Right cardiac atrium (tissue), 5 donors: ENCODE results near the gene SCFD2. TPM values are rescaled to one million over a fixed set of nuclear protein-coding genes. Genes with fewer than 3 reads are reported as not detected.

Experiments used
- ATAC-seq, 2 donors: fragments of 200-7000 bp; cut with Tn5 transposase; one replicate each; pipeline versions ENCODE4 v1.8.0 to v1.9.1; 2020; ENCODE audit warnings: moderate library complexity in 2 of 2, mild to moderate bottlenecking in 1 of 2
- DNase-seq, 3 donors: peaks; one replicate each; pipeline ENCODE4 v3.0.0-alpha.2; 2020
- H3K27ac ChIP-seq: one replicate; pipeline ENCODE4 v1.5.1; 2013; ENCODE audit warnings: mild to moderate bottlenecking, low read length, control low read depth, moderate library complexity
- H3K27me3 ChIP-seq: one replicate; pipeline ENCODE4 v1.6.1; 2013; ENCODE audit not compliant: control insufficient read depth, insufficient read depth
- H3K4me1 ChIP-seq: one replicate; pipeline ENCODE4 v1.6.1; 2013; ENCODE audit warnings: low read length; ENCODE audit not compliant: control insufficient read depth, insufficient read depth
- H3K4me3 ChIP-seq: one replicate; pipeline ENCODE4 v1.5.1; 2013; ENCODE audit warnings: low read length, control low read depth
- H3K9me3 ChIP-seq: one replicate; pipeline ENCODE4 v1.6.1; 2013; ENCODE audit warnings: low read length; ENCODE audit not compliant: control insufficient read depth
- WGBS: extraction: QIAGEN DNeasy Blood & Tissue Kit; methylation state at CpG from one replicate; pipeline ENCODE4 v1.1.7; 2013; 5-methylcytosine and 5-hydroxymethylcytosine counted together
- intact Hi-C, 4 donors: fragments of 100-400 bp; cut with DNase I; formaldehyde crosslinking; loops; one replicate each; pipeline versions ENCODE4 v1.11.0 to v1.14.0; 2022 to 2023
- polyA plus RNA-seq: library from polyadenylated mRNA; stranded (reverse); fragments of 200-250 nt; gene quantifications from one replicate; pipeline ENCODE4 v1.2.3, GENCODE V29; 2013
- total RNA-seq, 4 donors: library from RNA; stranded (reverse); fragmentation: NEBNext Ultra II Directional; extraction: Animal tissue kit (Norgen Biotek cat#: 25700); gene quantifications; one replicate each; pipeline ENCODE4 v1.2.1, GENCODE V29; 2021
- donor health status: healthy with polysubstance abuse.
- donor health status: DM: no; HTN: yes; CAD: no.
- donor health status: DM: no; HTN: no; CAD: no.
- donor health status: DM: no; HTN: yes; CAD: no; lungs with severe emphysema.
- donor health status: DM: yes; HTN: yes; CAD: no.

Gene SCFD2
- total and polyA plus RNA-seq, 5 donors: 4.5 to 11.1 (median 10.1) TPM

DNA sequence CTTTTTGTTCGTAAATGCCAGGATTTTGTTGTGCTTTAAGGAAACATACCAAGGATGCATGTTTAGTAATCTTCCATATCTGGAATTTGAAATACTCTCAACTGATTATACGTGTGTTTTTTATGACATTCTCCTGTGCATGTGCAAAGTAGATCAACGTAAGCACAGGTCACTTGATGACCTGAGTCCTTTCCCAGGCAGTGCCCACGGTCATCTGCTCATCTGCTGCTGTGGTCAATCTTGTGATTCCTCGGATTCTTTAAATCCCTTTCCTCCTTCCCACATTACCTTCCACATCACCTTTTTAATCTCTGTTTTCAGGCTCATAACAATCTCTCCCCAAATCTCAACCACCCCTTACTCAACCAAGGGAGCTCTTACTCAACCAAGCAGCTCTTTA lies 399.7 kb downstream of the SCFD2 start:
- Histone ChIP-seq H3K4me1 (peaks cover 2% of the 10 kb centered on the region), H3K9me3 (no peaks in the 10 kb centered on the region), H3K27me3 (no peaks in the 10 kb centered on the region), H3K4me3 (no peak overlapping the region), H3K27ac (no peak overlapping the region)
- ATAC-seq: no peak
- DNase-seq: no peak
- intact Hi-C loops: no loop called here
- WGBS: 97% methylated on average over 5 of the region's 5 CpGs

- Histone ChIP-seq H3K27me3 (no peaks in the 10 kb centered on the region), H3K4me1 (peaks cover 2% of the 10 kb centered on the region), H3K27ac (no peak overlapping the region), H3K4me3 (no peak overlapping the region), H3K9me3 (no peaks in the 10 kb centered on the region)
- ATAC-seq: no peak
- intact Hi-C loops: no loop called here
- 93% methylated on average over 4 of the region's 4 CpGs for WGBS
- DNase-seq: no peak
Measured at GRCh38 chr4:52964561-52965101, 401.2 kb downstream of the SCFD2 start.

- H3K4me1 ChIP-seq: peaks cover 2% of the 10 kb centered on the region
- H3K27me3 ChIP-seq: no peaks in the 10 kb centered on the region
- no peak overlapping the region for H3K4me3 ChIP-seq
- DNase-seq (no peak), ATAC-seq (no peak)
- intact Hi-C loops: no loop called here
- H3K27ac ChIP-seq: no peak overlapping the region
- H3K9me3 ChIP-seq: no peaks in the 10 kb centered on the region
Measured at GRCh38 chr4:52964011-52964410, 401.9 kb downstream of the SCFD2 start.

- no peak for DNase-seq
- WGBS: 80% methylated on average over 3 of the region's 3 CpGs
- H3K27me3 ChIP-seq: no peaks in the 10 kb centered on the region
- no peaks in the 10 kb centered on the region for H3K9me3 ChIP-seq
- no peak for ATAC-seq
- intact Hi-C loops: no loop called here
- no peak overlapping the region for H3K27ac ChIP-seq
- no peak overlapping the region for H3K4me3 ChIP-seq
- peaks cover 2% of the 10 kb centered on the region for H3K4me1 ChIP-seq
Measured at GRCh38 chr4:52962721-52963120, 403.1 kb downstream of the SCFD2 start.

- no peak overlapping the region for H3K4me3 ChIP-seq
- H3K27ac ChIP-seq: no peak overlapping the region
- intact Hi-C loops: no loop called here
- H3K27me3 ChIP-seq: no peaks in the 10 kb centered on the region
- no peak for DNase-seq
- no peaks in the 10 kb centered on the region for H3K4me1 ChIP-seq
- no peak for ATAC-seq
- WGBS: 88% methylated on average over 3 of the region's 3 CpGs
- no peaks in the 10 kb centered on the region for H3K9me3 ChIP-seq
Measured at GRCh38 chr4:52961666-52962412, 404.0 kb downstream of the SCFD2 start.

DNA sequence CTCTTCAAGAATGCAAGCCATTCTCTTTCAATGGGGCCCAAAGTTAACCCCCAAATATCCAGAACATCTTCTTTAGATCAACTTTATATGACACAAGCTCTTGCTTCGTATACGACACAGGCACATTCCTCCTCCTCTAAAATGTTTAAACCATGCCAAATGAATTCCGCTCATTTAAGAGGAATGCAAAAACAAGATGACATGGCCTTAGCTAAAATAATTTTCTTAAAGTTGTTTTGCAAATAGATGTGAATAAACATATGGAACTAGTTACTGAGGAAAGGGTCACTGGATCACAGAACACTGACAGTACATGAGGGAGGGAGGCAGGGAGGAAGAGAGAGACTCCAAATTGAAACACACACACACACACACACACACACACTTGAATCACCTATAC lies 406.3 kb downstream of the SCFD2 start:
- no peak overlapping the region for H3K27ac ChIP-seq
- intact Hi-C loops: loop anchor here in 1 of 4 donors (10.0 kb wide), 1 partner anchor 95 kb away; the partner anchor contains the start of gene RASL11B
- 86% methylated on average over 3 of the region's 3 CpGs for WGBS
- H3K4me3 ChIP-seq: no peak overlapping the region
- ATAC-seq: no peak
- no peaks in the 10 kb centered on the region for H3K27me3 ChIP-seq
- no peaks in the 10 kb centered on the region for H3K4me1 ChIP-seq
- H3K9me3 ChIP-seq: no peaks in the 10 kb centered on the region
- DNase-seq: no peak

DNA sequence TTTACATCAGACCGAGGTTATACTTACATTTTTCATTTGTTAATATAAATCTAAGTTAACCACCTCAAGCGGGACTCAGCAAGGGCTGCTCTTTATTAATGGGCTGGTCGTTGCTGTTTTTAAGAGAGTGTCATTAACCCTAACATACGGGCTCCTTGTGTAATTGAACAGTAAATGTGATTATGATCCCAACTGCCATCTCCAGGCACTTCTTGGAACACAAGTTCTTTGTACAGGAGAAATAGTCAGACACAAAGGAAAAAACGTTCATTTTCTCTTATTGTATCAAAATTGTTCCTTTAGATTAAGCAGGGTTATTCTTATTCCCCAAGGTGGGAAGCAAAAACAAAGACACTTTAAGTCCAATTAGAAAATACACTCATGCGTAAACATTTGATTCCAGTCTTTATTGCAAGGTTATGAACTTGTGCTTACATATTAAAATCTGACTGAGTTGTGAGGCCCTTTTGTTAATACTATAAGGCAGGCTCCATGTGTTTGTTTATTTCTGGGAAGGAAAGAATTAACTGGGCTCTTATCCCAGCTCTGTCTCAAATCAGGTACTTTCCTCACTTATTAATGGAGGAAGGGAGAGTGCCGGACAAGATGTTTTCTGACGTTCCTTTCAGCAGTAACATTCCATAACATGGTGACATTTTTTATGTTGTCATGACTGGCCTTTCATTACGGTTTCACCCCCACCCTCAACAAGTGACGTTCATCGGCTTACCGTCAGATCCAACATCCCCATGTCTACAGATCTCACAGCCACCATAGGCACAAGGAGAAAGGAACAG lies 407.8 kb downstream of the SCFD2 start:
- 61% methylated on average over 12 of the region's 12 CpGs for WGBS
- ATAC-seq (no peak), DNase-seq (no peak)
- no peaks in the 10 kb centered on the region for H3K9me3 ChIP-seq
- H3K4me1 ChIP-seq: no peaks in the 10 kb centered on the region
- no peaks in the 10 kb centered on the region for H3K27me3 ChIP-seq
- H3K4me3 ChIP-seq: no peak overlapping the region
- intact Hi-C loops: loop anchor here in 1 of 4 donors (10.0 kb wide), 1 partner anchor 93 kb away; the partner anchor contains the start of gene RASL11B
- no peak overlapping the region for H3K27ac ChIP-seq

DNA sequence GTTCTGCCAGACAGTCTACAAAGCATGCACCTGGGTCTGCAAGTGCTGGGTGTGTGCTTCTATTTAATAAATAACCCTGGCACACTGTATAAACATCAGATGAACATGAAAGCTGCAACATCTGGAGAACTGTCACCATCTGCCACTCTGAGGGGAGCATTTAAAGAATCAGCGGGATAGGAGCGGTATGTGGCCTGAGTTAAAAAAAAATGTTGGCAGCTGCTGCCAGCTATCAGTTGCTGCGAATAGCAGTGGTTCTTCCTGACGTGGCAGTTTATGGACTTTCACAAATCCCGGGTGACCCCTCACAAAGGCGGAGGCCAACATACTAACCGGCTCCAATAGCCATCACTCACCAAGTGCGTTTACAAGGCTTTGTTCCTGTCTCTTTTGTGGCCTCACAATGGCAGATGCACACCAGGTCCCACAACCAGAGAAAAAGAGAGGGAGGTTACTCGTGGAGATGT lies 408.6 kb downstream of the SCFD2 start:
- 37% methylated on average over 9 of the region's 9 CpGs for WGBS
- H3K27ac ChIP-seq: peak overlapping the region; percentile 73
- H3K4me3 ChIP-seq: no peak overlapping the region
- DNase-seq (peak in 2 of 3 donors; percentile 46 to 56), ATAC-seq (peak; percentile 53 to 79)
- no peaks in the 10 kb centered on the region for H3K9me3 ChIP-seq
- H3K27me3 ChIP-seq: no peaks in the 10 kb centered on the region
- intact Hi-C loops: loop anchor here in 1 of 4 donors (10.0 kb wide), 1 partner anchor 92 kb away; the partner anchor contains the start of gene RASL11B
- H3K4me1 ChIP-seq: no peaks in the 10 kb centered on the region

DNA sequence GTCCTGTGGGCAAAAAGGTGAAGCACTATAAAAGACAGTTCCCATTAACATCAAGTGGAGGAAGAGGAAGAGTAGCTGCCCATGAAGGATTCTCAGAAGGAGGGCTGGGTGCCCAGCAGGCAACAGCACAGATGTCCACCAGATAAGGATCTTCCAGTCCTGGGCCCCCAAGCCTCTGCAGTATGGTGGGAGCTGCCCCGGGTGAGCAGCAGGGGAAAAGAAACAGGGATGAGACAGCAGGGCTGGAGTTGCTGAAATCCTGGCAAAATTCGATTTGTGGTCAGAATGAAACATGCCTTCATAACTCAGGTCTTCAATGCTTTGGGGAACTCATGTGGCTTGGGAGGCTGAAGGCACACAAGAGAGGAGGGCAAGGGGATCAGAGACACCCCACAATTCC lies 409.2 kb downstream of the SCFD2 start:
- Histone ChIP-seq H3K27ac (no peak overlapping the region), H3K27me3 (no peaks in the 10 kb centered on the region), H3K4me3 (no peak overlapping the region), H3K4me1 (no peaks in the 10 kb centered on the region), H3K9me3 (no peaks in the 10 kb centered on the region)
- ATAC-seq (no peak), DNase-seq (no peak)
- WGBS: 74% methylated on average over 2 of the region's 2 CpGs
- intact Hi-C loops: loop anchor here in 1 of 4 donors (10.0 kb wide), 1 partner anchor 92 kb away; the partner anchor contains the start of gene RASL11B

DNA sequence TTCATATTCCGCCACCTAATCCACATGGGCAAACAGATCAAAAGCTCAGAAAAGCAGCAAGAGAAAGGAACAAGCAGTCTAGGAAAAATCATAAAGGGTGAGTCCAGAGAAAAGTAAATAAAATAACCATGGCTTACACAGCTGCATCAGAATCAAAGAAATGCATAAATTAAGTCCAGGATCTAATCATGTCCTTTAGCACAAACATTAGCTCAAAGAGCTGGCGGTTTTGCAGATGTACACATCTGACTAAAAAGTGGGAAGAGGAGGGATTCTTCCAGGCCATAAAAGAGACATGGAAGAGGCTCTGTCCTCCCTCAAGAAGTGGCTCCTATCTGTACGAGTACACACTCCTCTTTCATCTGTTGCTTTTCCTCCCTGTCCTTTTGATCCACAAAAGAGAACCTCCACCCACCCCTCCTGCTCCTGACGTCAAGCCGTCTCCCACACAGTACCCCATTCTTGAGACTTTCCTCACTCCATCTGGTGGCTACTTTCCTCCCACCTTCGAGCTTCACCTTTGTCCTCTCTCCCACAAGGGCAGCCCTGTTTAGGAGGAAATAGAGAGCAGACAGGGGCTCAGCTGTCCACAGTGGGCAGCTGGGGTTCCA lies 411.2 kb downstream of the SCFD2 start:
- Histone ChIP-seq H3K4me3 (no peak overlapping the region), H3K9me3 (no peaks in the 10 kb centered on the region), H3K27me3 (no peaks in the 10 kb centered on the region), H3K27ac (no peak overlapping the region), H3K4me1 (no peaks in the 10 kb centered on the region)
- ATAC-seq: no peak
- WGBS: 84% methylated on average over 6 of the region's 6 CpGs
- intact Hi-C loops: loop anchor here in 1 of 4 donors (10.0 kb wide), 1 partner anchor 90 kb away; the partner anchor contains the start of gene RASL11B
- DNase-seq: no peak
